ENCODE results near the gene NNMT. TPM values are rescaled to one million over a fixed set of nuclear protein-coding genes. Genes with fewer than 3 reads are reported as not detected.

Gene NNMT
- total RNA-seq, 1 donor from 2014 or later = 32.6 TPM

GRCh38 chr11:114304065-114304464, 7.9 kb downstream of the NNMT start:
- Histone ChIP-seq H3K9me3 (replicated peaks) (peaks cover 37% of the 10 kb centered on the region), H3K36me3 (peaks cover 14% of the 10 kb centered on the region), H3K27ac (replicated peaks) (no peak overlapping the region), H3K4me1 (peaks cover 30% of the 10 kb centered on the region), H3K4me3 (no peak overlapping the region), H3K27me3 (ENCODE audit: low read depth) (no peaks in the 10 kb centered on the region)
- no peak for DNase-seq
- TF ChIP-seq CTCF (IDR thresholded peaks at IDR 0.05; ENCODE audit: borderline replicate concordance) = no peak
- intact Hi-C loops (cut with micrococcal nuclease) = no loop called here

- H3K4me1 ChIP-seq = peaks cover 30% of the 10 kb centered on the region
- no peak overlapping the region for H3K4me3 ChIP-seq
- H3K36me3 ChIP-seq = peaks cover 14% of the 10 kb centered on the region
- no peak overlapping the region for H3K27ac ChIP-seq (replicated peaks)
- H3K27me3 ChIP-seq (ENCODE audit: low read depth) = no peaks in the 10 kb centered on the region
- intact Hi-C loops (cut with micrococcal nuclease) = no loop called here
- TF ChIP-seq CTCF (IDR thresholded peaks at IDR 0.05; ENCODE audit: borderline replicate concordance) = no peak
- DNase-seq = no peak
- peaks cover 28% of the 10 kb centered on the region for H3K9me3 ChIP-seq (replicated peaks)
Measured at GRCh38 chr11:114304969-114305368, 8.8 kb downstream of the NNMT start.

- H3K27ac ChIP-seq (replicated peaks) = peak overlapping the region; percentile 67
- H3K9me3 ChIP-seq (replicated peaks) = peaks cover 3% of the 10 kb centered on the region
- intact Hi-C loops (cut with micrococcal nuclease) = no loop called here
- H3K4me3 ChIP-seq = peak overlapping the region; percentile 26
- no peaks in the 10 kb centered on the region for H3K27me3 ChIP-seq (ENCODE audit: low read depth)
- peaks cover 30% of the 10 kb centered on the region for H3K4me1 ChIP-seq
- H3K36me3 ChIP-seq = peaks cover 11% of the 10 kb centered on the region
- TF ChIP-seq CTCF (IDR thresholded peaks at IDR 0.05; ENCODE audit: borderline replicate concordance) = no peak
- DNase-seq = peak; percentile 45
Measured at GRCh38 chr11:114307524-114308203, 11.5 kb downstream of the NNMT start.

- Histone ChIP-seq H3K4me1 (peaks cover 29% of the 10 kb centered on the region), H3K27ac (replicated peaks) (peak overlapping the region; percentile 67), H3K4me3 (no peak overlapping the region), H3K27me3 (ENCODE audit: low read depth) (no peaks in the 10 kb centered on the region), H3K9me3 (replicated peaks) (no peaks in the 10 kb centered on the region), H3K36me3 (peaks cover 9% of the 10 kb centered on the region)
- intact Hi-C loops (cut with micrococcal nuclease) = no loop called here
- no peak for DNase-seq
- no peak for TF ChIP-seq CTCF (IDR thresholded peaks at IDR 0.05; ENCODE audit: borderline replicate concordance)
Measured at GRCh38 chr11:114308689-114309089, 12.5 kb downstream of the NNMT start.

GRCh38 chr11:114309517-114309916, 13.3 kb downstream of the NNMT start:
- no peak for TF ChIP-seq CTCF (IDR thresholded peaks at IDR 0.05; ENCODE audit: borderline replicate concordance)
- no peaks in the 10 kb centered on the region for H3K27me3 ChIP-seq (ENCODE audit: low read depth)
- intact Hi-C loops (cut with micrococcal nuclease) = no loop called here
- DNase-seq = no peak
- peaks cover 22% of the 10 kb centered on the region for H3K4me1 ChIP-seq
- H3K36me3 ChIP-seq = peaks cover 9% of the 10 kb centered on the region
- no peaks in the 10 kb centered on the region for H3K9me3 ChIP-seq (replicated peaks)
- peak overlapping the region; percentile 67 for H3K27ac ChIP-seq (replicated peaks)
- no peak overlapping the region for H3K4me3 ChIP-seq
